Dendritic cell treated with granulocyte-macrophage colony-stimulating factor and Interleukin-4, amounts not matched to agents 40 ng/mL and 50 ng/mL, for 4 days (primary cell): Measurements from ENCODE around the gene UBE2H.
"Not testable (repeated sequence)": the region's sequence is repeated elsewhere in the genome, so short reads cannot be mapped to it uniquely, and the experiment has no call there.

Experiments used
- H3K27ac Mint-ChIP-seq: one replicate; pipeline ENCODE4 v1.8.0; 2022; ENCODE audit warnings: mild to moderate bottlenecking, mixed read lengths
- H3K27me3 Mint-ChIP-seq: one replicate; pipeline ENCODE4 v1.8.0; 2022; ENCODE audit warnings: mild to moderate bottlenecking, mixed read lengths
- H3K36me3 Mint-ChIP-seq: one replicate; pipeline ENCODE4 v1.8.0; 2022; ENCODE audit warnings: low read depth, mixed read lengths
- H3K4me1 Mint-ChIP-seq: one replicate; pipeline ENCODE4 v1.8.0; 2022; ENCODE audit warnings: low read depth, mixed read lengths
- H3K4me3 Mint-ChIP-seq: one replicate; pipeline ENCODE4 v1.8.0; 2022; ENCODE audit warnings: mild to moderate bottlenecking, moderate library complexity, mixed read lengths
- H3K9me3 Mint-ChIP-seq: one replicate; pipeline ENCODE4 v1.8.0; 2022; ENCODE audit warnings: mixed read lengths
- intact Hi-C: fragments of 100-400 bp; cut with micrococcal nuclease; formaldehyde crosslinking; loops from one replicate; pipeline ENCODE4 v1.15.0; 2022

Gene UBE2H

GRCh38 chr7:129909669-129910068 lies 43.1 kb downstream of the UBE2H start:
- no peak overlapping the region for H3K27ac Mint-ChIP-seq
- no peaks in the 10 kb centered on the region for H3K9me3 Mint-ChIP-seq
- H3K36me3 Mint-ChIP-seq, result peaks cover 53% of the 10 kb centered on the region
- H3K4me1 Mint-ChIP-seq, result peaks cover 23% of the 10 kb centered on the region
- no peak overlapping the region for H3K4me3 Mint-ChIP-seq
- intact Hi-C loops, result no loop called here
- no peaks in the 10 kb centered on the region for H3K27me3 Mint-ChIP-seq

GRCh38 chr7:129908181-129908580 lies 44.6 kb downstream of the UBE2H start:
- H3K36me3 Mint-ChIP-seq, result peaks cover 53% of the 10 kb centered on the region
- intact Hi-C loops, result no loop called here
- H3K27me3 Mint-ChIP-seq, result no peaks in the 10 kb centered on the region
- H3K4me3 Mint-ChIP-seq, result no peak overlapping the region
- no peak overlapping the region for H3K27ac Mint-ChIP-seq
- peaks cover 33% of the 10 kb centered on the region for H3K4me1 Mint-ChIP-seq
- no peaks in the 10 kb centered on the region for H3K9me3 Mint-ChIP-seq

GRCh38 chr7:129907122-129907736 lies 45.5 kb downstream of the UBE2H start:
- Mint-ChIP-seq H3K4me1 (peaks cover 33% of the 10 kb centered on the region), H3K4me3 (no peak overlapping the region), H3K9me3 (no peaks in the 10 kb centered on the region), H3K36me3 (peaks cover 56% of the 10 kb centered on the region), H3K27me3 (no peaks in the 10 kb centered on the region), H3K27ac (no peak overlapping the region)
- intact Hi-C loops, result no loop called here

DNA sequence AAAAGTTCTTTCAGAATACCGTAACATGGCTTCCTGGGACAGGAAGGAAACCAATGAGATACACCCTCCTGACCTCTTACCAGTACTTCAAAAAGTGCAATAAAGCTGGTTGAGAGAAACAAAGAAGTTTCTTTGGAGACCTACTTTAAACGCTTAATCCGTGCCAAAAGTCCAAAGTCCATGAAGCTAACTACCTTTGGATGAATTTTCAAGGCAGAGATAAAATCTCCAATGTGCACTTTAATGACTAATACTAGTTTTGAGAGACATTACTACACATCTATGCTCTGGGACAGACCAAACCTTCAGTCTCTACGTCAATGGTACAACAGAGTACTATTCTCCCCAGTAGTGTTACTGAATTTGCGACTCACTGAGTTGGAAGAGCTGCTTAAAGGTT lies 46.1 kb downstream of the UBE2H start:
- Mint-ChIP-seq H3K4me1 (peaks cover 33% of the 10 kb centered on the region), H3K36me3 (peaks cover 60% of the 10 kb centered on the region), H3K9me3 (no peaks in the 10 kb centered on the region), H3K27me3 (no peaks in the 10 kb centered on the region), H3K27ac (no peak overlapping the region), H3K4me3 (no peak overlapping the region)
- intact Hi-C loops, result no loop called here

GRCh38 chr7:129903935-129904334 lies 48.8 kb downstream of the UBE2H start:
- Mint-ChIP-seq H3K27me3 (no peaks in the 10 kb centered on the region), H3K36me3 (peaks cover 48% of the 10 kb centered on the region), H3K4me3 (no peak overlapping the region), H3K9me3 (no peaks in the 10 kb centered on the region), H3K4me1 (peaks cover 30% of the 10 kb centered on the region), H3K27ac (no peak overlapping the region)
- intact Hi-C loops, result no loop called here

GRCh38 chr7:129902788-129903422 lies 49.9 kb downstream of the UBE2H start:
- H3K27ac Mint-ChIP-seq, result no peak overlapping the region
- peaks cover 45% of the 10 kb centered on the region for H3K36me3 Mint-ChIP-seq
- peaks cover 28% of the 10 kb centered on the region for H3K4me1 Mint-ChIP-seq
- intact Hi-C loops, result no loop called here
- no peaks in the 10 kb centered on the region for H3K27me3 Mint-ChIP-seq
- no peaks in the 10 kb centered on the region for H3K9me3 Mint-ChIP-seq
- no peak overlapping the region for H3K4me3 Mint-ChIP-seq

DNA sequence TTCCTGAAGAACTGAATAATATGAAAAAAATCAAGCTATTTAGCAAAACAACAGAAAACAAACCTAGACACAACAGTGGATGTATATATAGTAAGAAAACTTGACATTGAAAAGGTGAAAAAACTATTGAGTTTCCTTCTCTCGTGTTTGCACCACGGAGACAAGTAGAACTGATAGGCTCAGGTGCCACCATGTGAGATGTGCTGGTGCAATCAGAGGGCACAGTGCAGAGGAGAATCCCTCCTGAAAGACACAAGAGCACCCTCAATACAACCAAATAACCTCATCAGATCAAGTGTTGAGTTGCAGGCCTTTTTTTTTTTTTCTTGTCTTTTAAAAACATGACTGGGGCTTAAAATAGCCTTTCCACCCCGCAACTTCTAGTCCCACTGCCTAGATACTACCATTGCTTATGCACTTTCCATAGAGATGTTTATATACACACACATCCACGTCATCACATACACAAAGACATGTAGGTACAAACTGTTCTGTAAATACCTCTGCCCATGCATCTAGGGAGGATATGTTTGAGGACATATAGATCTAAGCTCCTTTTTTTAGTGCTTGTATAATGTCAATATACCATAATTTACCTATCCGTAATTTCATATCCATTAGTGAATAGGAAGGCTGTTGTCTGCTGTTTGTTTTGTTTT lies 54.1 kb downstream of the UBE2H start:
- intact Hi-C loops, result no loop called here
- Mint-ChIP-seq H3K27ac (no peak overlapping the region), H3K36me3 (peaks cover 38% of the 10 kb centered on the region), H3K4me1 (no peaks in the 10 kb centered on the region), H3K9me3 (no peaks in the 10 kb centered on the region), H3K4me3 (no peak overlapping the region), H3K27me3 (no peaks in the 10 kb centered on the region)

GRCh38 chr7:129898007-129898406 lies 54.8 kb downstream of the UBE2H start:
- Mint-ChIP-seq H3K9me3 (no peaks in the 10 kb centered on the region), H3K4me3 (no peak overlapping the region), H3K27me3 (no peaks in the 10 kb centered on the region), H3K27ac (no peak overlapping the region), H3K4me1 (no peaks in the 10 kb centered on the region), H3K36me3 (peaks cover 38% of the 10 kb centered on the region)
- intact Hi-C loops, result no loop called here

GRCh38 chr7:129896568-129897382 lies 56.0 kb downstream of the UBE2H start:
- no peaks in the 10 kb centered on the region for H3K27me3 Mint-ChIP-seq
- no peak overlapping the region for H3K27ac Mint-ChIP-seq
- no peaks in the 10 kb centered on the region for H3K9me3 Mint-ChIP-seq
- peaks cover 31% of the 10 kb centered on the region for H3K36me3 Mint-ChIP-seq
- intact Hi-C loops, result no loop called here
- H3K4me3 Mint-ChIP-seq, result no peak overlapping the region
- H3K4me1 Mint-ChIP-seq, result no peaks in the 10 kb centered on the region

DNA sequence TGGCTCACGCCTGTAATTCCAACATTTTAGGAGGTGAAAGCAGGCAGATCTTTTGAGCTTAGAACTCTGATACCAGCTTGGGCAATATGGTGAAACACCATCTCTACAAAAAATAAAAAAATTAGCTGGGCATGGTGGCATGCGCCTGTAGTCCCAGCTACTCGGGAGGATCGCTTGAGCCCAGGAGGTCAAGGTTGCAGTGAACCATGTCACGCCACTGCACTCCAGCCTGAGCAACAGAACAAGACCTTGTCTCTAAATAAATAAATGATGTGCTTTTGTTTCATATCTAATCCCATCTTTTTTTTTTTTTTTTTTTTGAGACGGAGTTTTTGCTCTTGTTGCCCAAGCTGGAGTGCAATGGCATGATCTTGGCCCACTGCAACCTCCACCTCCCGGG lies 58.6 kb downstream of the UBE2H start:
- H3K4me1 Mint-ChIP-seq, intact Hi-C loops, H3K9me3 Mint-ChIP-seq, H3K27me3 Mint-ChIP-seq, H3K27ac Mint-ChIP-seq, H3K4me3 Mint-ChIP-seq: not testable (repeated sequence)
- H3K36me3 Mint-ChIP-seq, result peaks cover 16% of the 10 kb centered on the region

GRCh38 chr7:129890090-129890489 lies 62.7 kb downstream of the UBE2H start:
- no peak overlapping the region for H3K4me3 Mint-ChIP-seq

DNA sequence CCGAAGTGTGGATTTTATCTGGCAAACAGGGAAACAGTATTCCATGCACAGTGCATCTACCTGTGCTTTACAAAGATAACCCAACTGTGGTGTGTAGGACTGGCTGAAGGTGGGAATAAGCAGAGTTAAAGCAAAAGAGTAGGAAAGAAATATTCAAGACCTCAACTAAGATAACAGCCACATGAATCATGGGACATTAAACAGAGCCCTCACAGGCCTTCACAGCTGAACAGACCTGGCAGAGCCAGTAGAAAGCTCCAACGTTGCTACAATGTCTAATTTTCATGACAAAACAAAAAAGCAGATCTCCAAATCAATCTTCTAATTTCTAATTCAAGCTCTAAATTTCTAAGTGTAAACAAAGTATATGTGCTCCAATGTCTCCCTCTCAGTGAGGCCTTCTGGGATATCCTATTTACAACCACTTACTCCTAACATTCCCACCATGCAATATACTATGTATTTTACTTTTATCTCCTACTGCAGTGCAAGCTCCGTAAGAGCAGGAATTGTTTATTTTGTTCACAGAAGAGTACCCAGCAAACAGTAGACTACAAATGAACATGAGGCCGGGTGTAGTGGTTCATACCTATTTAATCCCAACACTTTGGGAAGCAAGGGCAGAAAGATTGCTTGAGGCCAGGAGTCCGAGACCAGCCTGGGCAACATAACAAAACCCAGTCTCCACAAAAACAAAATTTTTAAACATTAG lies 63.5 kb downstream of the UBE2H start:
- Mint-ChIP-seq H3K36me3 (peaks cover 30% of the 10 kb centered on the region), H3K9me3 (no peaks in the 10 kb centered on the region), H3K27me3 (no peaks in the 10 kb centered on the region), H3K4me3 (no peak overlapping the region), H3K27ac (no peak overlapping the region), H3K4me1 (no peaks in the 10 kb centered on the region)
- intact Hi-C loops, result no loop called here

More at GRCh38 chr7:129890090-129890489, 62.7 kb downstream of the UBE2H start:
- Mint-ChIP-seq H3K27me3 (no peaks in the 10 kb centered on the region), H3K27ac (no peak overlapping the region), H3K4me1 (no peaks in the 10 kb centered on the region), H3K9me3 (no peaks in the 10 kb centered on the region), H3K36me3 (peaks cover 31% of the 10 kb centered on the region)
- intact Hi-C loops, result no loop called here

- H3K9me3 Mint-ChIP-seq, result no peaks in the 10 kb centered on the region
- H3K27ac Mint-ChIP-seq, result no peak overlapping the region
- intact Hi-C loops, result no loop called here
- no peak overlapping the region for H3K4me3 Mint-ChIP-seq
- no peaks in the 10 kb centered on the region for H3K4me1 Mint-ChIP-seq
- no peaks in the 10 kb centered on the region for H3K27me3 Mint-ChIP-seq
- H3K36me3 Mint-ChIP-seq, result peaks cover 37% of the 10 kb centered on the region
These were observed 64.9 kb downstream of the UBE2H start for GRCh38 chr7:129887865-129888264.
